Activated CD8-positive, alpha-beta memory T cell treated with anti-CD3 and anti-CD28 coated beads, Interleukin-2, amount 50 U/mL, for 24 hours (primary cell): ENCODE results near the gene TK1.
"Not testable (repeated sequence)": the region's sequence is repeated elsewhere in the genome, so short reads cannot be mapped to it uniquely, and the experiment has no call there.

ENCODE experiments used
- DNase-seq: peaks from one replicate; pipeline ENCODE4 v3.0.0-alpha.2; 2020; ENCODE audit errors: extremely low read depth

Gene TK1

GRCh38 chr17:78176548-78177025, 10.3 kb downstream of the TK1 start:
- DNase-seq: peak; percentile 39

GRCh38 chr17:78175643-78175981, 11.2 kb downstream of the TK1 start:
- no peak for DNase-seq

- DNase-seq: no peak
Measured at GRCh38 chr17:78174870-78175642, 11.8 kb downstream of the TK1 start.

- no peak for DNase-seq
Measured at GRCh38 chr17:78174346-78174869, 12.4 kb downstream of the TK1 start.

GRCh38 chr17:78173097-78173715, 13.6 kb downstream of the TK1 start:
- no peak for DNase-seq

GRCh38 chr17:78172249-78173051, 14.4 kb downstream of the TK1 start:
- DNase-seq: no peak

- DNase-seq: not testable (repeated sequence)
Measured at GRCh38 chr17:78171591-78172248, 15.1 kb downstream of the TK1 start.

GRCh38 chr17:78170692-78171590, 15.9 kb downstream of the TK1 start:
- DNase-seq: no peak

- no peak for DNase-seq
Measured at GRCh38 chr17:78168903-78169793, 17.7 kb downstream of the TK1 start.

- peak; percentile 49 for DNase-seq
Measured at GRCh38 chr17:78168242-78168902, 18.5 kb downstream of the TK1 start, which contains the start of gene SYNGR2. SYNGR2 (plus strand) TSS chr17:78168581; CDS start chr17:78168617, 36 bp downstream.

GRCh38 chr17:78166416-78166815, 20.4 kb downstream of the TK1 start:
- no peak for DNase-seq

GRCh38 chr17:78164748-78165607, 21.9 kb downstream of the TK1 start:
- no peak for DNase-seq

GRCh38 chr17:78163881-78164747, 22.7 kb downstream of the TK1 start:
- no peak for DNase-seq

GRCh38 chr17:78159575-78160158, 27.2 kb downstream of the TK1 start:
- no peak for DNase-seq

- DNase-seq: no peak
Measured at GRCh38 chr17:78154903-78155811, 31.7 kb downstream of the TK1 start.
